AG09319 (cell line): ENCODE data around the gene RBM38.

ENCODE experiments used
- DNase-seq: peaks from one replicate; pipeline ENCODE4 v3.0.0-alpha.2; 2010; ENCODE audit warnings: low read depth; ENCODE audit errors: extremely low read depth
- TF ChIP-seq, protein P1 (sequence below): IDR thresholded peaks from 2 replicates; pipeline ENCODE4 v1.5.1; 2011; ENCODE audit warnings: low read depth, mild to moderate bottlenecking, inconsistent platforms, low read length, moderate library complexity

Gene RBM38

DNA sequence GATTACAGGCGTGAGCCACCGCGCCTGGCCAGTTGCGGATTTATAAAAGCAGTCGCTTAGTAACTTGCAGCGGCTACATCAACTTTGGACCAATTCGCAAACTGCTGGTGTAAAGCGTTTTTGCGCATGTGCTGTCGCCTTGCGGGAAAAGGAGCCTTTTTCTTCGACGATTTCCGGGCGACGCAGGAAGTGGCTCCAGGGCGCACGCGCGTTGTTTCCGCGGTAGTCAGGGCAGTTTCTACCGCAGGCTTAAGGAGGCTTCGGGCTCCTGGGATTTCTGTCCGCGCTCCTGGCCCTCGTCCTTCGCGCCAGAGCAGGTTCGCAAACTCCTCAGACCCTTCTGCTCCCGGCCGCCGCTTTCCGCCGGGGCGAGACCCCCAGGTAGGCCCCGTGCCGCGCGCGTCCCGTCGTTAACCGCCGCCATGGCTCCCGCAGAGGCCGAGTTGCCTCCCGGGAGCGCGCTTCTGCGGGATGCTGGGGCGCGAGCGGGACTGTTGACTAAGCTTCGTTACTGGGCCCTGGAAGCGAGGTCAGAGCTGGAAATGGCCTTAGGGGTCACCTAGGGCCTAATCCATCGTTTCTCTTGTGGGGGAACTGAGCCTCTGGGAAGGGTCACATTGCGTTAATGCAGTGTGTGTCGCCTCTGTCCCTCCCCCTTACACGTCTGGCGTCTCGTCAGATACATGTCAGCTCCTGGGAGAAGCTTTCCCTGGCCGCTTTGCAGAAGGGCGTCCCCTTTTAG lies 40.0 kb upstream of the RBM38 start, which contains the start of gene RAE1:
Gene RAE1, plus strand, starts transcription at position 214 of the 742 bp plus-strand sequence. CDS start 2,784 bp downstream, outside the sequence.
- TF ChIP-seq, protein P1, sequence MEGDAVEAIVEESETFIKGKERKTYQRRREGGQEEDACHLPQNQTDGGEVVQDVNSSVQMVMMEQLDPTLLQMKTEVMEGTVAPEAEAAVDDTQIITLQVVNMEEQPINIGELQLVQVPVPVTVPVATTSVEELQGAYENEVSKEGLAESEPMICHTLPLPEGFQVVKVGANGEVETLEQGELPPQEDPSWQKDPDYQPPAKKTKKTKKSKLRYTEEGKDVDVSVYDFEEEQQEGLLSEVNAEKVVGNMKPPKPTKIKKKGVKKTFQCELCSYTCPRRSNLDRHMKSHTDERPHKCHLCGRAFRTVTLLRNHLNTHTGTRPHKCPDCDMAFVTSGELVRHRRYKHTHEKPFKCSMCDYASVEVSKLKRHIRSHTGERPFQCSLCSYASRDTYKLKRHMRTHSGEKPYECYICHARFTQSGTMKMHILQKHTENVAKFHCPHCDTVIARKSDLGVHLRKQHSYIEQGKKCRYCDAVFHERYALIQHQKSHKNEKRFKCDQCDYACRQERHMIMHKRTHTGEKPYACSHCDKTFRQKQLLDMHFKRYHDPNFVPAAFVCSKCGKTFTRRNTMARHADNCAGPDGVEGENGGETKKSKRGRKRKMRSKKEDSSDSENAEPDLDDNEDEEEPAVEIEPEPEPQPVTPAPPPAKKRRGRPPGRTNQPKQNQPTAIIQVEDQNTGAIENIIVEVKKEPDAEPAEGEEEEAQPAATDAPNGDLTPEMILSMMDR, result no peak
- DNase-seq, result peak; percentile 69

DNA sequence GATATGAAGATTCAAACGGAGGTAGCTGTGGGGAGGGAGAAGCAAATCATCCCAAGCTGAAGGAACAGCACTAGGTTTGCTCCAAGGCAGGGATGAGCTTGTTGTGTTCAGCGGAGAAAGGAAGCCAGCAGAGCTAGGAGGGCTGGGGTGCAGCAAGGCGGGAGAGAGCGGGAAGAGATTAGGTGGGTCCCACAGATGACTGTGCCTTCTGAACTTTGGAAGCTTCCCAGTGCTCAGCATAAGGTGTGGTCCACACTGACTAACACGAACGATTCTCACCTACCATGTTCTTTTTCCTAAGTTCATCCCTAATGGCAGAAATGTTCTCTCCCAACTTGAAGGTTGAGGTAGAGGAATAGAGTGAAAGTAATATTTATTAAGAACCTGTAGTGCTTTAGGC lies 38.9 kb upstream of the RBM38 start:
- DNase-seq, result no peak
- TF ChIP-seq, protein P1, result no peak

DNA sequence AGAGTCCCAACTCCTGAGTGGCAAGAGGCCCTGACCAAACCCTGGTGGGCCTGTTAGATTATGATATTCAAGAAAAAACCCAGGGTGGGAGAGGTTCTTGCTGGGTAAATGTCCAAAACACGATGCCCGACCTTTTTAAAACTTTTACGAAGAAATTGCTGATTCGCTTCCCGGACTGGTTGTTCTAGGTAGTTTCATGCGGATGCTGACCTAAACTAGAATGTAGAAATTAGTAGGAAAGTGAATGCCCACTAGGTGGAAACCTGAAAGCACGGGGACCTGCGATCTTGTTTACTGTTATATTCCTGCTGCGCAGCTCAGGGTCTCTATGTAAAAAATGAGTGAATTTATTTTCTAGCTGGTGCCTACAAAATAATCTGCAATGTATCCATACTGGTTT lies 37.8 kb upstream of the RBM38 start:
- TF ChIP-seq, protein P1, result no peak
- no peak for DNase-seq

DNA sequence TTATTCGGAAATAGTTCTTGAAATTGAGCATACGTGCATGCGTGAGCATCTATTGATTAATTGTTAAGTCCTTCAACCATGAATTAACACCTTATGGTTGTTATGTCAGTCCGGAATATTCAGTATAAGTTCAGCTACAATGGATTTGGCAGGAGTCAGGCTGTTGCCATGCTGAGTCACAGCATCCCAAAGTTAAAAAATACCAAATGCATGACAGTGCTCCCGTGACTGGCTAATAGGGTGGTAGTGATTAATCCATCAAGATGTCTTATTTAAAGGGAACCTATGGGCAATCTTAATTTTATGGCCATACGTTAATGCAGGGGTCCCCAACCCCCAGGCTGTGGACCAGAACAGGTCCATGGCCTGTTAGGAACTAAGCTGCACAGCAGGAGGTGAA lies 29.7 kb upstream of the RBM38 start:
- TF ChIP-seq, protein P1, result no peak
- DNase-seq, result peak; percentile 35

DNA sequence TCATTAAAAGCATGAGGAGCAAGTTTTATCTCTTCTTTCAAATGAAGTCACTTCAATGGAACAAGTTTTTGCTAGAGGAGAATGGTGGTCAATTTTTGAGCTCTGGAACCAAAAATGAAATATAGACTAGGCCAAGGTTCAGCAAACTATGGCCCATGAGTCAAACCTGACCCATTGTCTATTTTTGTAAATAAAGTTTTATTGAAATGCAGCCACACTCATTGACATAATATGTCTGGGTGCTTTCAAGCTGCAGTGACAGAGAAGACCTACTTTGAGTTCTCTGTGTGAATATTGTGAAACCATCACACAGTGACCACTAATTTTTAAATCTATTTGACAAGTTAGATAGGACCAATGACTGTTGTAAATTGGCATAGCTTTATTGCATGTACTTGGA lies 26.7 kb upstream of the RBM38 start:
- DNase-seq, result no peak
- TF ChIP-seq, protein P1, result no peak

DNA sequence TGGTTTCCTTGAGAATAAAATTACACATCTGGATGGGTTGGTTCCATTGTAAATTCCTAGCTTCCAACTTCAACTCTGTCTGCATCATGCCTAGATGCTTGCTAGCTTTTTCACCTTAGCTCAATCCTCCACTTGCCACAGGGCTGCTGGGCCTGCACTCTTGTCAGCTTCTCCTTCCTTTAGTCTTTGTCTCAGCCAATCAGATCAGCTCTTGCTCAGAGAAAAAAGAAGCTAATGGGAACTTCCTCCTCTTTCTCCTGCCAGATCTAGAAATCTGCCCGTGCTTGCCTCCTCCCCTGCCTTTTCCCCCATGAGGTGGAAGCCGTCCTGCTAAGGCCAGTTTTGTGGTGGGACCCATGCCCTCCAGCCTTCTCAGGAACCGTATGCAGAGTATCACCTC lies 21.6 kb upstream of the RBM38 start:
- DNase-seq, result no peak
- TF ChIP-seq, protein P1, result no peak

DNA sequence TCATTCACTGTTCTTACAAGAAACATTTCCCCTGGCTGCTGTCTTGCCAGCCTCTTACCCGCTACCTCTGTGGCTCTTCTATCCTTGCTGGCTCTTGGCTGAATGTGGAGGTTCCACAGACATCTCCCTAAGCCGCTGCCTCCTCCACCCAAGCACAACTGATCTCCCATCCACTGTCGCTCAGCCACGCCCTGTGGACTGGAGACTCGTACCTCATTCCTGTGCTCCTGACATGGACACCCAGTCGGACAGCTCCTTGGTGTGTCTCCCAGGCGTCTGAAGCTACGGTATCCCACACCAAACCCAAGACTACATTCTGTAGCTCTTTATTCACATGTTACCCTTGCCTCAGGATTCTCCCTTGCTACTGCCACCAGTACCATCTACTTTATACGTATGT lies 20.9 kb upstream of the RBM38 start:
- DNase-seq, result no peak
- TF ChIP-seq, protein P1, result no peak
